ENCODE measurements around the gene CD46.

DNA sequence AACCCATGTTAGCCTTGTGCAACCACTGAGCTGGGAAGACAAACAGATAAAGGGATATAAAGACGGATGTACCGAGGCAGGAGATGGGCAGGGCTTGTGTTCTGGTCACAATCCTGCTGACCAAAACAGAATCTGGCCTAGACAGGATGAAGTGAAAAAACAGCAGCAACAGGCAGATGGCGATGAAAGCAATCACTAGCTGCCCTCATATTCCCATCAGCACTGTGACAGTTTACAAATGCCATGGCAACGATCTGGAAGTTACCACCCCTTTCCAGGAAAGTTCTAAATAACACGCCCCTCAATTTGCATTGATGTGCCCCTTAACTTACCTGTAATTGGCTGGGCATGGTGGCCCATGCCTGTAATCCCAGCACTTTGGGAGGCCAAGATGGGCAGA, 40.6 kb upstream of the CD46 start:
- TF ChIP-seq, protein P1, sequence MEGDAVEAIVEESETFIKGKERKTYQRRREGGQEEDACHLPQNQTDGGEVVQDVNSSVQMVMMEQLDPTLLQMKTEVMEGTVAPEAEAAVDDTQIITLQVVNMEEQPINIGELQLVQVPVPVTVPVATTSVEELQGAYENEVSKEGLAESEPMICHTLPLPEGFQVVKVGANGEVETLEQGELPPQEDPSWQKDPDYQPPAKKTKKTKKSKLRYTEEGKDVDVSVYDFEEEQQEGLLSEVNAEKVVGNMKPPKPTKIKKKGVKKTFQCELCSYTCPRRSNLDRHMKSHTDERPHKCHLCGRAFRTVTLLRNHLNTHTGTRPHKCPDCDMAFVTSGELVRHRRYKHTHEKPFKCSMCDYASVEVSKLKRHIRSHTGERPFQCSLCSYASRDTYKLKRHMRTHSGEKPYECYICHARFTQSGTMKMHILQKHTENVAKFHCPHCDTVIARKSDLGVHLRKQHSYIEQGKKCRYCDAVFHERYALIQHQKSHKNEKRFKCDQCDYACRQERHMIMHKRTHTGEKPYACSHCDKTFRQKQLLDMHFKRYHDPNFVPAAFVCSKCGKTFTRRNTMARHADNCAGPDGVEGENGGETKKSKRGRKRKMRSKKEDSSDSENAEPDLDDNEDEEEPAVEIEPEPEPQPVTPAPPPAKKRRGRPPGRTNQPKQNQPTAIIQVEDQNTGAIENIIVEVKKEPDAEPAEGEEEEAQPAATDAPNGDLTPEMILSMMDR (conservative IDR thresholded peaks at IDR 0.05), result 0 out of 2 replicates have a peak, but pooled peaks have one; percentile 21
- no peak for TF ChIP-seq EZH2 (IDR thresholded peaks at IDR 0.05; ENCODE audit: low read depth)
